Measurements from ENCODE around the gene SPP1. TPM values are rescaled to one million over a fixed set of nuclear protein-coding genes. Genes with fewer than 3 reads are reported as not detected.

The SPP1 gene
- total and polyA plus RNA-seq, 7 donors, result 0.69 to 58.7 (median 5.5) TPM

DNA sequence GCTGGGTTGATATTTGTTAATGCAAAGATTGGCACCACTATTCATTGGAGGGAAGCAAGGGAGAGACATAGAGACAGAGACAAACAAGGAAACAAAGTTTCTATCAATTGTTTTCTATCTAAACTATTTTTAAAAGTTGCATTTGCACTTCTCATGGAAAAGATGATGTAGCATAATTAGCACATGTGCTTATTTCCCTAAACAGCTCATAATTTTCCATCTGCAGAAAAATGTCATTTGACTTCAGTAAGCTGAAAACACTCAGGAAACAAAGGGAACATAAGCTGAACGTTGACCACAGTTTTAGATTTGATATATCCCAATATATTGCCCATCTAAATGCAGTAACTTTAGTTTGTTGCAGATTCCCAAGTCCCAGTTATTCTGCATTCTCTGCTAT lies 18.5 kb upstream of the SPP1 start:
- ATAC-seq, result no peak
- WGBS, 3 donors, result 54 to 60% (median 56%) methylated on average over 1 of the region's 1 CpG
- Histone ChIP-seq H3K4me3 (no peak overlapping the region), H3K27me3 (ENCODE audit: insufficient read depth in 3 of 3, low read length in 2 of 3) (no peaks in the 10 kb centered on the region), H3K9me3 (no peaks in the 10 kb centered on the region), H3K4me1 (no peaks in the 10 kb centered on the region), H3K36me3 (ENCODE audit: insufficient read depth in 1 of 2, low read depth in 1 of 2) (no peaks in the 10 kb centered on the region), H3K27ac (no peak overlapping the region)
- TF ChIP-seq, protein P1, sequence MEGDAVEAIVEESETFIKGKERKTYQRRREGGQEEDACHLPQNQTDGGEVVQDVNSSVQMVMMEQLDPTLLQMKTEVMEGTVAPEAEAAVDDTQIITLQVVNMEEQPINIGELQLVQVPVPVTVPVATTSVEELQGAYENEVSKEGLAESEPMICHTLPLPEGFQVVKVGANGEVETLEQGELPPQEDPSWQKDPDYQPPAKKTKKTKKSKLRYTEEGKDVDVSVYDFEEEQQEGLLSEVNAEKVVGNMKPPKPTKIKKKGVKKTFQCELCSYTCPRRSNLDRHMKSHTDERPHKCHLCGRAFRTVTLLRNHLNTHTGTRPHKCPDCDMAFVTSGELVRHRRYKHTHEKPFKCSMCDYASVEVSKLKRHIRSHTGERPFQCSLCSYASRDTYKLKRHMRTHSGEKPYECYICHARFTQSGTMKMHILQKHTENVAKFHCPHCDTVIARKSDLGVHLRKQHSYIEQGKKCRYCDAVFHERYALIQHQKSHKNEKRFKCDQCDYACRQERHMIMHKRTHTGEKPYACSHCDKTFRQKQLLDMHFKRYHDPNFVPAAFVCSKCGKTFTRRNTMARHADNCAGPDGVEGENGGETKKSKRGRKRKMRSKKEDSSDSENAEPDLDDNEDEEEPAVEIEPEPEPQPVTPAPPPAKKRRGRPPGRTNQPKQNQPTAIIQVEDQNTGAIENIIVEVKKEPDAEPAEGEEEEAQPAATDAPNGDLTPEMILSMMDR (IDR thresholded peaks at IDR 0.05), result no peak
- intact Hi-C loops (cut with DNase I), result no loop called here
- no peak for DNase-seq

DNA sequence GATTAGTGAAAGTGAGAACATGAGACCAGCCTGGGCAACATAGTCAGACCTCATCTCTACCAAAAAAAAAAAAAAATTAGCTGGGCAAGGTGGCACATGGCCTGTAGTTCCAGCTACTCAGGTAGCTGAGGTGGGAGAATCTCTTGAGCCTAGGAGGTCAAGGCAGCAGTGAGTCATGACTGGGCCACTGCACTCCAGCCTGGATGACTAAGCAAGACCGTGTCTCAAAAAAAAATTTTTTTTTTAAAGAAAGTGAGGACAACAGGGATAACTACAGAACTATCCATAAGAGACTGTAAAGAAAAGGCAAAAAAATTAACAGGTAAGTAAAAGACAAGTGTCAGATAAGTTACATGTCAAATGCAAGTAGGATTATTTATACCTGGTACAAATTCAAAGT lies 13.5 kb upstream of the SPP1 start:
- WGBS, 3 donors, result 36 to 70% (median 45%) methylated on average over 1 of the region's 1 CpG
- TF ChIP-seq, protein P1 (IDR thresholded peaks at IDR 0.05), result no peak
- ATAC-seq (no peak), DNase-seq (no peak)
- H3K36me3 ChIP-seq (ENCODE audit: insufficient read depth in 1 of 2, low read depth in 1 of 2), result no peaks in the 10 kb centered on the region
- H3K4me1 ChIP-seq, result no peaks in the 10 kb centered on the region
- intact Hi-C loops (cut with DNase I), result no loop called here
- H3K9me3 ChIP-seq, result no peaks in the 10 kb centered on the region
- no peak overlapping the region for H3K4me3 ChIP-seq
- no peak overlapping the region for H3K27ac ChIP-seq
- no peaks in the 10 kb centered on the region for H3K27me3 ChIP-seq (ENCODE audit: insufficient read depth in 3 of 3, low read length in 2 of 3)

DNA sequence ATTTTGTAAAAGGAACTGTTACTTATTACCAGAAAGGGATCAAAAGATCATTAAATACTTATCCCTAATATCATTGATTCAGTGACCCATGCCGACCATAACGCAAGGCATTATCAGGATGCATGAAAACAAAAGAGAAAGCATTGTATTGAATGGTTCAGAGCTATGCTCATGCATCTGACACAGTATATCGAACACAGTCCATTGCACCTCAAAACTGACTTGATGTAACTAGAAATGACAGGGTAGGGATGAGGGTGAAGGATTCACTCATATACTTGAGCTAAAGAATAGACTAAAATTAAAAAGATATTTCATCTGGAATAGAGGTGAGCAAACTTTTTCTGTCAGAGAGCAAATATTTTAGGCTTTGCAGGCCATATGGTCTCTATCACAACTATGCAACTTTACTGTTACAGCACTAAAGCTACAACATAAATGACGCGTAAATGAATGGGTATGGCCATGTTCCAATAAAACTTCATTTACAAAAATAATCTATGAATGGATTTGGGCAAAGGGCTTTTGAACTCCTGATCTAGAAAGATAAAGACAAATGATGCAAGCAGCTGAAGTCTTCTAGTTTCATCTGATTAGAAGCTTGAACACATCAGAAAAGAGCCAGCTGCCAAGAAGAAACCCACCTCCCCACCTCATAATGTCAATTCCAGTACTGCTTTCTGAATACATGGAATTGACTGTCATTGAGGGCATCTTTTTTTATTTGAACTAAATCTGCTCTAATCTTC lies 12.9 kb upstream of the SPP1 start:
- intact Hi-C loops (cut with DNase I), result no loop called here
- WGBS, 3 donors, result 83 to 87% (median 85%) methylated on average over 5 of the region's 5 CpGs
- ATAC-seq (no peak), DNase-seq (no peak)
- Histone ChIP-seq H3K4me1 (no peaks in the 10 kb centered on the region), H3K36me3 (ENCODE audit: insufficient read depth in 1 of 2, low read depth in 1 of 2) (no peaks in the 10 kb centered on the region), H3K9me3 (no peaks in the 10 kb centered on the region), H3K27me3 (ENCODE audit: insufficient read depth in 3 of 3, low read length in 2 of 3) (no peaks in the 10 kb centered on the region), H3K4me3 (no peak overlapping the region), H3K27ac (no peak overlapping the region)
- TF ChIP-seq, protein P1 (IDR thresholded peaks at IDR 0.05), result no peak

DNA sequence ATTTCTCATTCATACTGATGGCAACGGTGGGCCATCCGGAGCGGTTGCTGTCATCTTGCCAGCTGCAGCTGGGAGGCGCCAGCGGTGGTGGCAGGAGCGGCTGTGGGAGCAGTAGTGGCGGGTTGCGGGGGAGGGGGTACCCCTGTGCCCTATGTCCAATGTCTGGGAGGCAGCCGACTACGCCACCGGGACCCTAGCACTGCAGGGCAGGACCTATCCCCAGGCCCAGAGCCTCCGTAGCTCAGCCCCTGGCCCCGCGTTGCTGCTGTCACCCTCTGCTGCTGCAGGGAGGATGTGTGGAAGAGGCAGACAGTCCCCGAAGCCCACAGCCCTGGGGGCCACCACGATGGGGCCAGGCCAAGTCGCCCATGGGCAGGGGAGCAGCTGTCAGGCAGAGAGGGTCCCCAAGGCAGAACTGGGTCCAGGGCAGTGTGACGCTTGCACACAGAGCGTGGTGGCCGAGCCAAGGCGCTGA lies 10.0 kb upstream of the SPP1 start:
- DNase-seq (no peak), ATAC-seq (no peak)
- TF ChIP-seq, protein P1 (IDR thresholded peaks at IDR 0.05), result no peak
- H3K4me1 ChIP-seq, result no peaks in the 10 kb centered on the region
- no peaks in the 10 kb centered on the region for H3K36me3 ChIP-seq (ENCODE audit: insufficient read depth in 1 of 2, low read depth in 1 of 2)
- no peak overlapping the region for H3K27ac ChIP-seq
- intact Hi-C loops (cut with DNase I), result no loop called here
- no peaks in the 10 kb centered on the region for H3K9me3 ChIP-seq
- no peaks in the 10 kb centered on the region for H3K27me3 ChIP-seq (ENCODE audit: insufficient read depth in 3 of 3, low read length in 2 of 3)
- whole genome bisulfite sequencing, 3 donors, result 89 to 96% (median 92%) methylated on average over 21 of the region's 21 CpGs
- no peak overlapping the region for H3K4me3 ChIP-seq

DNA sequence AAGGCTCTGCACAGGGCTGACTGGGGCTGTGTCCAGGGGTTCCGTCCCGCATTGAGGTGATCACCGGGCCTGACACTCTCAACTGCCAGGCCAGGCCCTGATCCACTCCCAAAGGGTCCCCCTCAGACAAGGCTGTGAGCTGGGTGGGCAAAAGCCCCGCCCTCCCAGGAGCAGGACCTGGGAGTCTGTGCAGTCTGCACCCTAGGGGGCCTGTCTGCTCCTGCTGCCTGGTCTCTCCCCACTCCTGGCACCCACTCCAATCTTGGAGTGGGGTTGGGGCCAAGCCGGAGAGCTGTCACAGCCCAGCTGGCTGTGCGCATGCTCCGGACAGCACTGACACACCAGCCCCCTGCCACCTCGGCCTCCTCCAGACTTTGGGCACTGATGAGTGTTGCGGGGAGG lies 9.4 kb upstream of the SPP1 start:
- no peaks in the 10 kb centered on the region for H3K27me3 ChIP-seq (ENCODE audit: insufficient read depth in 3 of 3, low read length in 2 of 3)
- H3K36me3 ChIP-seq (ENCODE audit: insufficient read depth in 1 of 2, low read depth in 1 of 2), result no peaks in the 10 kb centered on the region
- no peak for DNase-seq
- TF ChIP-seq, protein P1 (IDR thresholded peaks at IDR 0.05), result no peak
- no peaks in the 10 kb centered on the region for H3K4me1 ChIP-seq
- no peak for ATAC-seq
- H3K27ac ChIP-seq, result no peak overlapping the region
- H3K9me3 ChIP-seq, result no peaks in the 10 kb centered on the region
- no peak overlapping the region for H3K4me3 ChIP-seq
- WGBS, 3 donors, result 92 to 93% (median 92%) methylated on average over 9 of the region's 9 CpGs
- intact Hi-C loops (cut with DNase I), result no loop called here
